Measurements from ENCODE around the gene CEMIP2.

The CEMIP2 gene

GRCh38 chr9:71746758-71747125 lies 21.6 kb downstream of the CEMIP2 start:
- Histone ChIP-seq H3K4me3 (ENCODE audit: severe bottlenecking) (no peak overlapping the region), H3K9me3 (ENCODE audit: severe bottlenecking) (no peaks in the 10 kb centered on the region), H3K27me3 (ENCODE audit: insufficient read depth, poor library complexity, severe bottlenecking) (no peaks in the 10 kb centered on the region), H3K27ac (ENCODE audit: poor library complexity, severe bottlenecking) (no peak overlapping the region), H3K36me3 (ENCODE audit: low read depth) (peaks cover 40% of the 10 kb centered on the region), H3K4me1 (ENCODE audit: insufficient read depth, poor library complexity, severe bottlenecking) (peaks cover 20% of the 10 kb centered on the region)
- ATAC-seq (ENCODE audit: low read depth) = no peak
- no peak for DNase-seq (ENCODE audit: low spot score)
- no peak for TF ChIP-seq CTCF (IDR thresholded peaks at IDR 0.05; ENCODE audit: poor library complexity, severe bottlenecking)

- Histone ChIP-seq H3K4me3 (ENCODE audit: severe bottlenecking) (no peak overlapping the region), H3K36me3 (ENCODE audit: low read depth) (peaks cover 40% of the 10 kb centered on the region), H3K9me3 (ENCODE audit: severe bottlenecking) (no peaks in the 10 kb centered on the region), H3K27ac (ENCODE audit: poor library complexity, severe bottlenecking) (no peak overlapping the region), H3K4me1 (ENCODE audit: insufficient read depth, poor library complexity, severe bottlenecking) (peaks cover 21% of the 10 kb centered on the region), H3K27me3 (ENCODE audit: insufficient read depth, poor library complexity, severe bottlenecking) (no peaks in the 10 kb centered on the region)
- ATAC-seq (ENCODE audit: low read depth) (no peak), DNase-seq (ENCODE audit: low spot score) (no peak)
- TF ChIP-seq CTCF (IDR thresholded peaks at IDR 0.05; ENCODE audit: poor library complexity, severe bottlenecking) = no peak
Observed at GRCh38 chr9:71746023-71746757, 22.1 kb downstream of the CEMIP2 start.

GRCh38 chr9:71744754-71745521 lies 23.4 kb downstream of the CEMIP2 start:
- TF ChIP-seq CTCF (IDR thresholded peaks at IDR 0.05; ENCODE audit: poor library complexity, severe bottlenecking) = no peak
- Histone ChIP-seq H3K27ac (ENCODE audit: poor library complexity, severe bottlenecking) (no peak overlapping the region), H3K9me3 (ENCODE audit: severe bottlenecking) (no peaks in the 10 kb centered on the region), H3K4me1 (ENCODE audit: insufficient read depth, poor library complexity, severe bottlenecking) (peaks cover 21% of the 10 kb centered on the region), H3K36me3 (ENCODE audit: low read depth) (peaks cover 40% of the 10 kb centered on the region), H3K4me3 (ENCODE audit: severe bottlenecking) (no peak overlapping the region), H3K27me3 (ENCODE audit: insufficient read depth, poor library complexity, severe bottlenecking) (no peaks in the 10 kb centered on the region)
- DNase-seq (ENCODE audit: low spot score) (no peak), ATAC-seq (ENCODE audit: low read depth) (no peak)

DNA sequence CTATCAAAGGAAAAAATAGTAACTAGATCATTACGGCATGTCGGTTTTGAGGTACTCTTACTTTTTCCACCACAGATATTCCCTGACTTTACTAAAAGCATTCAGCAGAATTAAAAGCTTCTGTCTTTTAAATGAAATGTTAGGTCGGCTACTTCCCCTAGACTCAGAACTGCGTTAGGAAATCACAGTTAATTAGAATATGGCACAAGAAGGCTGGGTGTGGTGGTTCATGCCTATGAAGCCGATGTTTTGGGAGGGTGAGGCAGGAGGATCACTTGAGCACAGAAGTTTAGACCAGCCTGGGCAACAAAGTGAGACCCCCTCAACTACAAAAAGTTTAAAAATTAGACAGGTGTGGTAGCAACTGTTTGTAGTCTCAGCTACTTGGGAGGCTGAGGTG lies 24.4 kb downstream of the CEMIP2 start:
- no peak overlapping the region for H3K4me3 ChIP-seq (ENCODE audit: severe bottlenecking)
- H3K9me3 ChIP-seq (ENCODE audit: severe bottlenecking) = no peaks in the 10 kb centered on the region
- H3K4me1 ChIP-seq (ENCODE audit: insufficient read depth, poor library complexity, severe bottlenecking) = peaks cover 21% of the 10 kb centered on the region
- H3K27me3 ChIP-seq (ENCODE audit: insufficient read depth, poor library complexity, severe bottlenecking) = no peaks in the 10 kb centered on the region
- H3K27ac ChIP-seq (ENCODE audit: poor library complexity, severe bottlenecking) = no peak overlapping the region
- peaks cover 33% of the 10 kb centered on the region for H3K36me3 ChIP-seq (ENCODE audit: low read depth)
- ATAC-seq (ENCODE audit: low read depth) (no peak), DNase-seq (ENCODE audit: low spot score) (no peak)
- TF ChIP-seq CTCF (IDR thresholded peaks at IDR 0.05; ENCODE audit: poor library complexity, severe bottlenecking) = no peak
